ENCODE results near the gene EFCAB6.

DNA sequence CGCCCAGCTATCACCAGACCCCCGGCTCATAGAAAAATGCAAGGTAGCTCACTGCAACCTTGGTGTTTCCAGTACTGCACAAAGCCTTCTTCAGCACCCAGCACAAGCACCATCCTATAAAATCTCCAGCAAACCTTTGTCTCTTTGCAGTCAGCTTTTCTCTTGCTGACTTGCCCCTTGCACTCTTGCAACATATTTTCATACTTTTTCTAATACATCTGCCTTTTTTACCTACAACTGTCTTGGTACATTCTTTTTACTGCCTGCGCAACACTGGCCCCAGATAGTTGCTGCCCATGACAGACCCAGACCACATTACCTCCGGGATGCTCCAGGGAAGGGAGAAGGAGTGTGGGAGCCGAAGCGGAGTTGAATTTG lies 257.9 kb downstream of the EFCAB6 start:
- no peak for TF ChIP-seq CTCF (IDR thresholded peaks at IDR 0.05)
- TF ChIP-seq POLR2A (IDR thresholded peaks at IDR 0.05): no peak

Measured in Peyer's patch (tissue), 4 donors.